NT2/D1 (cell line): ENCODE measurements around the gene NR2C2AP.

Experiments used
- DNase-seq: peaks from one replicate; pipeline ENCODE4 v3.0.0-alpha.2; 2011; ENCODE audit warnings: low read depth, low spot score
- H3K27me3 ChIP-seq: 2 replicates; pipeline ENCODE4 v1.6.0; 2011; ENCODE audit warnings: mild to moderate bottlenecking; ENCODE audit not compliant: insufficient read length, insufficient read depth
- H3K36me3 ChIP-seq: 2 replicates; pipeline ENCODE4 v1.6.1; 2011; ENCODE audit warnings: mild to moderate bottlenecking, low read length, mixed read lengths; ENCODE audit not compliant: insufficient read depth, insufficient read length
- H3K4me1 ChIP-seq: 2 replicates; pipeline ENCODE4 v1.5.1; 2011; ENCODE audit not compliant: insufficient read depth, insufficient read length
- H3K4me3 ChIP-seq: 2 replicates; pipeline ENCODE4 v1.5.1; 2011; ENCODE audit warnings: low read depth; ENCODE audit not compliant: insufficient read length
- H3K9ac ChIP-seq: 2 replicates; pipeline ENCODE4 v1.6.0; 2011; ENCODE audit warnings: low read depth; ENCODE audit not compliant: insufficient read length
- H3K9me3 ChIP-seq: 2 replicates; pipeline ENCODE4 v1.5.1; 2011; ENCODE audit warnings: mild to moderate bottlenecking, low read length; ENCODE audit not compliant: insufficient read depth
- SUZ12 ChIP-seq: IDR thresholded peaks from 2 replicates; pipeline ENCODE4 v1.6.1; 2011; ENCODE audit not compliant: insufficient read length, insufficient read depth; ENCODE audit errors: extremely low read depth
- YY1 ChIP-seq: IDR thresholded peaks from 2 replicates; pipeline ENCODE4 v1.6.1; 2011; ENCODE audit not compliant: insufficient read length, insufficient read depth
- ZNF274 ChIP-seq: IDR thresholded peaks from 2 replicates; pipeline ENCODE4 v1.6.1; 2011; ENCODE audit warnings: mild to moderate bottlenecking, low read depth, low read length

Gene NR2C2AP

GRCh38 chr19:19159534-19159933 is 43.7 kb downstream of the NR2C2AP start:
- no peak overlapping the region for H3K9ac ChIP-seq
- H3K9me3 ChIP-seq, result peaks cover 7% of the 10 kb centered on the region
- no peak overlapping the region for H3K4me3 ChIP-seq
- no peak for TF ChIP-seq SUZ12
- no peak for TF ChIP-seq ZNF274
- no peak for TF ChIP-seq YY1
- H3K27me3 ChIP-seq, result peaks cover 28% of the 10 kb centered on the region
- peaks cover 4% of the 10 kb centered on the region for H3K4me1 ChIP-seq
- H3K36me3 ChIP-seq, result no peaks in the 10 kb centered on the region
- no peak for DNase-seq

GRCh38 chr19:19157808-19158207 is 45.4 kb downstream of the NR2C2AP start:
- TF ChIP-seq SUZ12 (no peak), YY1 (no peak), ZNF274 (no peak)
- H3K9ac ChIP-seq, result no peak overlapping the region
- no peak overlapping the region for H3K4me3 ChIP-seq
- no peak for DNase-seq
- H3K4me1 ChIP-seq, result peaks cover 4% of the 10 kb centered on the region
- peaks cover 7% of the 10 kb centered on the region for H3K9me3 ChIP-seq
- peaks cover 30% of the 10 kb centered on the region for H3K27me3 ChIP-seq
- no peaks in the 10 kb centered on the region for H3K36me3 ChIP-seq

DNA sequence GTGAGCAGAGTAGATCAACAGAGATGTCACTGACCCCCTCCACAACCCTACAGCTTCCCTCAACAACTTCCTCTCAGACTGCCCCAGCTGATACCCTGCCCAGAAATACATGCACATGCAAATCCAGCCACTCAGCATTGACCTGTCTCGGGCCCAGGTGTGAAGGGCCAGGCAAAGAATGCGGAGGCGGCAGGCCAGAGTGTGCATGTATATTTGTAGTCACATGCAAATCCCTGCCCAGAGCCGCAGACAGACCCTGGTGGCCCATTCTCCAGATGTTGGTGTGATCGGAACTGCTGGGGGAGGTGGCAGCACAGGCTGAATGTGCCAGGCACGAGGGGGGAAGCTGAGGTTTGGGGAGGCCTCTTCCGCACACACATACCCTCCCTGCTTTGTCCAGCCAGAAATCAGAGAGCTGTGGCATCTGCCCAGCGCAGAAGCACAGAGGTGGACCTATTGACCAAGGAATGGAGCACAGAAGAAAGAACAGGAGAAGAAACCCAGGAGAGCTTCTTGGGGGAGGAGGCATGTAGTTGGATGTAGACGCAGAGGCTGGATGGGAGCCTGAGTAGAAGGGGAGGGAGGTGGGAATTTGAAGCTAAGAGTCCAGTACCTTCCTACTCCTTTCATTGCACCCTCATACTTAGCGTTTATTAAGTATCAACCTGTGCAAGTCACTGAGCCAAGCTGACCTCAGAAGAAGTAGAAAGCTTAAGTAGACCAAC is 47.6 kb downstream of the NR2C2AP start:
- no peak for TF ChIP-seq ZNF274
- TF ChIP-seq YY1, result no peak
- TF ChIP-seq SUZ12, result no peak
- Histone ChIP-seq H3K9me3 (peaks cover 7% of the 10 kb centered on the region), H3K36me3 (no peaks in the 10 kb centered on the region), H3K9ac (no peak overlapping the region), H3K4me1 (peaks cover 5% of the 10 kb centered on the region), H3K27me3 (peaks cover 36% of the 10 kb centered on the region), H3K4me3 (no peak overlapping the region)
- DNase-seq, result no peak

- TF ChIP-seq ZNF274, result no peak
- no peak for TF ChIP-seq YY1
- no peak for TF ChIP-seq SUZ12
- no peak for DNase-seq
Observed at GRCh38 chr19:19154768-19155494, 48.3 kb downstream of the NR2C2AP start.

GRCh38 chr19:19152668-19153384 is 50.4 kb downstream of the NR2C2AP start:
- Histone ChIP-seq H3K4me3 (no peak overlapping the region), H3K27me3 (peaks cover 41% of the 10 kb centered on the region), H3K36me3 (no peaks in the 10 kb centered on the region), H3K9ac (no peak overlapping the region), H3K9me3 (peaks cover 7% of the 10 kb centered on the region), H3K4me1 (peaks cover 5% of the 10 kb centered on the region)
- TF ChIP-seq YY1, result no peak
- no peak for TF ChIP-seq SUZ12
- no peak for TF ChIP-seq ZNF274
- DNase-seq, result no peak

More at GRCh38 chr19:19154768-19155494, 48.3 kb downstream of the NR2C2AP start:
- peaks cover 36% of the 10 kb centered on the region for H3K27me3 ChIP-seq
- no peaks in the 10 kb centered on the region for H3K36me3 ChIP-seq
- peaks cover 5% of the 10 kb centered on the region for H3K4me1 ChIP-seq
- H3K4me3 ChIP-seq, result no peak overlapping the region
- no peak overlapping the region for H3K9ac ChIP-seq
- H3K9me3 ChIP-seq, result peaks cover 7% of the 10 kb centered on the region

GRCh38 chr19:19151418-19151817 is 51.8 kb downstream of the NR2C2AP start:
- TF ChIP-seq YY1 (no peak), ZNF274 (no peak), SUZ12 (no peak)
- Histone ChIP-seq H3K9ac (no peak overlapping the region), H3K4me1 (peaks cover 8% of the 10 kb centered on the region), H3K36me3 (no peaks in the 10 kb centered on the region), H3K4me3 (no peak overlapping the region), H3K27me3 (peaks cover 43% of the 10 kb centered on the region), H3K9me3 (peaks cover 7% of the 10 kb centered on the region)
- no peak for DNase-seq
